ENCODE results near the gene HMCN2.

Gene HMCN2

DNA sequence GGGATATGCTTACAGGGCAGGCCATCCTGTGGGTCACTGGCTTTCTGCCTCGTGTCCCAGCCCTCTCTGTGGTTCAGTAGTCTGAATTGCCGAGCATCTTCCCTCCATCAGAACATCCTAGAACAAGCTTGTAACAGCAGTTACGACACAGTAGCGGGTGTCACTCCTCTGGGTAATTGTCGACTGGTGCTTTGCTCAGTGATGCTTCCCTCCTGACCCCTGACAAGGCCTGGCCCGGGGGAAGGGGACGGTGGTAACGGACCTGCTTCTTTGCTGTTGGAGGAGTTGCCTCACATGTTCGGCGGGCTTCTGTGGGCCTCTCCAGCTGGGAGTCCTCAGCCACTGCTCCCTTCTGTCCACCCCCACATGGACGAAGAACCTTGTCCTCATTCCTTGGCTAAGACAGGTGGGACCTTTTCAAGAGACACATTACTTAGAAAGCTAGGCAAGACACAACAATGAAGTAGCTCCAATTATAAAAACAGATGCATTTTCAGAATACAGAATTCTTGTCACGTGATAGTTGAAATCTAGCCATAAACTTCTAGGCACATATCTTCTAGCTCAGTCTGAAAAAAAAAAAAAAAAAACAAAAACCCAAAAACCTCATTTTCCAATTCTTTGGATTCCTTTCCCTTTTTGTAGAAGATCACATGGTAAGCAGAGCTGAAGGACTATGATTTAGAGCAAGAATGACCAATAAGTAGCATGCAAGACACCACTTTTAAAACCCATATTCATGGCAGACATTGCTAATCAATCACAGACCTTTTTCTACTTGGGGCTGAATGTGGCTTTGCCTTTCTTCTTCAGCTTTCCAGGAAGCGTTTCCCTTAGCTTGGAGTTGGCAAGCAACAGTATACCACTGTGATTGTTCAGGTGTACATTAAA is 25.0 kb downstream of the HMCN2 start:
- DNase-seq (ENCODE audit: low spot score): no peak

DNA sequence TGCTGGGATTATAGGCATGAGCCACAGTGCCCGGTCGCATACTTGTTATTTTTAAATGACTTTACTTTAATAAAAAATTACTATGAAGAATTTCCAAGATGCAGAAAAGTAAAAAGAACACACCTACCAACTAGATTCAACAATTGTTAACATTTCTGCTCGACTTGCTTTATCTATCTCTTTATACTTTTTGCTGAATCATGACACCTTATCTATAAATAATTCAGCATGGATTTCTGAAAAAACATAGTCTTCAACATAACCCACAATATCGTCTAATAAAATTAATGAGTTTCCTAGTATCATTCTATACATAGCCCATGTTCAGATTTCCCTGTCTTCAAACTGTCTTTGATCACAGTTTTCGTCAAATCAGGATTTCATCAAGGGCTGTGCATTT is 25.9 kb downstream of the HMCN2 start:
- no peak for DNase-seq (ENCODE audit: low spot score)

- no peak for DNase-seq (ENCODE audit: low spot score)
Measured at GRCh38 chr9:130292106-130292505, 26.5 kb downstream of the HMCN2 start.

- DNase-seq (ENCODE audit: low spot score): no peak
Measured at GRCh38 chr9:130294664-130295063, 29.1 kb downstream of the HMCN2 start.

GRCh38 chr9:130295431-130295830 is 29.9 kb downstream of the HMCN2 start:
- DNase-seq (ENCODE audit: low spot score): no peak

GRCh38 chr9:130295945-130296782 is 30.6 kb downstream of the HMCN2 start:
- no peak for DNase-seq (ENCODE audit: low spot score)

DNA sequence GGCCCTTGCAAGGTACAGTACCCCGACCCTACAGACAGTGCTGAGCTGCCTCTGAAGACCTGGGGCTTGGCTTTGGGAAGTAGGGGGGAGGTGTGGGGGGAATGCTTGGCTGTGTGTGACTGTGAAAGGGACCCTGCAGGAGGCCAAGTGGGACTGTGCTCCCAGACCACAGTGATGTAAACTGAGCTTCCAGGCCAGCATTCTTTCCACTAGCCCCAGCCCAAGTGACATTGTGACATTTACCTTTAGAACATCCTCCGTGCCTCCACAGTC is 31.2 kb downstream of the HMCN2 start:
- DNase-seq (ENCODE audit: low spot score): no peak

DNA sequence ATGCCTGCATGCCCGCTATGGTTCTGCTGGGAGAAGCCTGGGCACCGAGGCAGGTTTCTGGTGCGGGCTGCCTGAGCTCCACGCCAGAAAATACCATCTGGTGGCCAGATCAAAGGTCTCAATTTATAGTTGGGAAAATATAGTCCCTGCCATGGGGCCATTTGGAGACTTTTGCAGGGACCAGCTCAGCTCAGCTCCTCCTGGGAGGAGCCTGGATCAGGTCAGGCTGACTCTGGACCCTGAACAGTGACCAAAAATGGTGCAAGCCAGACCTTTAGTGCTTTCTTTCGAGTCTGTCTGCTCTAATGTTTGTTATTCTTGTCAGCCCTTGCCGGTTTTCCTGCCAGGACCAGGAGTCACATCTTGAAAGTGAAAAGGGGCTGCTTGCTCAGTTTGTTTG is 31.8 kb downstream of the HMCN2 start:
- no peak for DNase-seq (ENCODE audit: low spot score)

- DNase-seq (ENCODE audit: low spot score): no peak
Measured at GRCh38 chr9:130298662-130299279, 33.2 kb downstream of the HMCN2 start.

GRCh38 chr9:130299785-130300615 is 34.4 kb downstream of the HMCN2 start:
- no peak for DNase-seq (ENCODE audit: low spot score)

GRCh38 chr9:130300739-130301138 is 35.2 kb downstream of the HMCN2 start:
- DNase-seq (ENCODE audit: low spot score): no peak

DNA sequence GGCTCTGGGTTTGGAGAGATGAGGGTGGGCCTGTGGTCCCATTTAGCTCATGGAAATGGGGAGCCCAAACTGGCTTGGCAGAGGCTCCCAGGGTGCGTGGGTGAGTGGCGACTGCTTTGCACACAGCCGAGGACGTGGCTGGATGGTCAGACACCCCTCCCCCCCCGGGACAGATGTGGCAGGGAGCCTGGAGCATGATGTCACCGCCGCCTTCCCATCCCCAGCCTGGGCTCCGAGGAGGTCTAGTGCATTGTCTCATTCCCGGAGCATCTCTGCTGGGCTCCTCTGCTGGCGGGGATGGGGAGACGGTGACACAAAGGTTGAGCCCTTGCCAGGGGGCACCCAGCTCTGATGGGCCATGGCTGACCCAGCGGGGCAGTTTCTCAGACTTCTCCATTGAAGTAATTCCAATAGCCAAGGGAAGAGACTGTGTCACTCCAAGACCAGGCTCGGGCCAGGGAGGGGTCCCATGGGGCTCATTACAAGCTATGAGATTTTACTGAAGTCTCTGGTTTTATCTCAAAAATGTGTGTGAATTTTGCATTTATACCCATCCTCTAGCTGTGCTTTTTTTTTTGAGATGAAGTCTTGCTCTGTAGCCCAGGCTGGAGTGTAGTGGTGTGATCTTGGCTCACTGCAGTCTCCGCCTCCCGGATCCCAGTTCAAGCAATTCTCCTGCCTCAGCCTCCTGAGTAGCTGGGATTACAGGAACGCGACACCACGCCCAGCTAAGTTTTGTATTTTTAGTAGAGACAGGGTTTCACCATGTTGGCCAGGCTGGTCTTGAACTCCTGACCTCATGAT is 36.1 kb downstream of the HMCN2 start:
- DNase-seq (ENCODE audit: low spot score): no peak

- no peak for DNase-seq (ENCODE audit: low spot score)
Measured at GRCh38 chr9:130302785-130303612, 37.4 kb downstream of the HMCN2 start.

DNA sequence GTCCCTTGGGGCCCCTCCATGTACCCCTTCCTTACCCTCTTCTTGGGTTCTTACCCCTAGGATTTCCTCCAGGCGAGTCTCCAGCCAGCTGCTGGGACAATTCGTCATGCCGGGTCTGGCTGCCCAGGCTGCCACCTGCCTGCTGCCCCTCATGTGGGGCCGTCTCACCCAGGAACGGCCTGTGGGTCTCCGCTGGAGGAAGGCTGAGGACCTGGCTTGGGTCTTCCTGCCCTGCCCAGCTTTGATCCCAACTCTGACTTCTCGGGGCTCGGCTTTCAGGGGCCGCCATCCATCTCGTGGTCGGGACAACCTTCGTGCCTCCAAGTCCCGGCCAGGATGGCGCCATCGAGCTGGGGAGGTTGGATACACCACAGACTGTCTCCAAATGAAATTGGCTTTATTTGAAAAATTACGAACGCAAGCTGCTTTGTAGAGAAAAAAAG is 38.1 kb downstream of the HMCN2 start:
- no peak for DNase-seq (ENCODE audit: low spot score)

GRCh38 chr9:130304116-130304515 is 38.6 kb downstream of the HMCN2 start:
- DNase-seq (ENCODE audit: low spot score): no peak

GRCh38 chr9:130304643-130305042 is 39.1 kb downstream of the HMCN2 start:
- no peak for DNase-seq (ENCODE audit: low spot score)

DNA sequence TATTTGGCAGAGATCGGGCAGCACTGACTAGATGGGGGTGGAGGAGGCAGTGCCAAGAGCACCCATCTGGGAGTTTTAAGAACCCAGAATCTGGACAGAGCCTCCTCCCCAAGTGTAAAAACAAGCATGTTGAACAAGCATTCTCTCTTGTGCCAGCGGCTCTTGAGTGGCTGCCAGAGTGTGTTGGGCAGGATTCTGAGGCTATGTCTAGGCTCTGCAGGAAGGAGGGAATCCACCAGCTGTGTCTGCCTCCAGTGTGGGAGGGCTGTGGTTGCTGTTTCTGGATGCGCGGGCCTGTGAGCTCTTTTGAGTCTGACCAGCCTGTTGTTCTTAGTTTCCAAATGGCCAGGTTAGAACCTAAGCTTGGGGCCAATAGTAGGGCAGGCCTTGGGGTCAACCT is 39.8 kb downstream of the HMCN2 start:
- DNase-seq (ENCODE audit: low spot score): no peak

DNA sequence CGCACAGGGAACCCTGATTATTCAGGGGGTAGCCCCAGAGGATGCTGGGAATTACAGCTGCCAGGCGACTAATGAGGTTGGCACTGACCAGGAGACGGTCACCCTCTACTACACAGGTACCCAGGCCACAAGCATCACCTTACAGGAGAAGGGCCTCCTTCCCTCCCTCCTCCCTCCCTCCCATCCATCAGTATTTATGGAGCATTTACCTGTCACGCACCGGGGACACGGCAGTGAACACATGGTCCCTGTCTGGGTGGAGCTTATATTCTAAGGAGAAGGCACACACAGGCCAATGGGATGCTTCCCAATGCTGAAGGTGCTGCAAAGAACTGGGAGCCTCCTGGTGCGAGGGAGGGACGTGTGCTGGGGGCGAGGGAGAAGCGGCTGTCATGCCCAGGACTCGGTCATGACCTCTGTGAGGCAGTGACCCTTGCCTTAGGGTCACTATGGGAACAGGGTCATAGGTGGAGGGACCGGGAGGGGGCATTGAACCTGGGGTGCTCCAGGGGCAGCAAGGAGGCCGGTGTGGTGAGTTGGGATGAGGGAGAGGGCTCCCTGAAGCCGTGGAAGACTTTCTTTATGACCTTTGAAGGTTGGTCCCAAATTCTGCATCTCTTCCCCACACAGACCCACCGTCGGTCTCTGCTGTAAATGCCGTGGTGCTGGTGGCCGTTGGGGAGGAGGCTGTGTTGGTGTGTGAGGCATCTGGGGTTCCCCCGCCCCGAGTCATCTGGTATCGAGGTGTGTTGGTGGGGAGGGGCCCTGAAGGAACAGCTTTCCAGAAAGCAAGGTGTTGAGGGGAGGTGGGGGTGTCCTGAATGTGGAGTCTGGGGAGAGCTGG is 41.5 kb downstream of the HMCN2 start:
- no peak for DNase-seq (ENCODE audit: low spot score)

DNA sequence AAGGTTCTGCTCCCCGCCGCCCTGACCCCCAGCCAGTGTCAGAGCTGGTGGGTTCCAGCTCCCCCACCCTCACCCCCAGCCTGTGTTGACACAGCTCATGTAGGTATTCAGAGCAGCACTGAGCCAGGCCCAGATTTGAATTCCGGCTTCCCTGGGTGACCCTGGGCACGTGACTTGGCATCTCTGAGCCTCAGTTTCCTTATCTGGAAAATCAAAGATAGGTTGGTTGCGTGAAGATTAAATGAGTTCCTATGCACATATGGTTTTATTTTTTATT is 42.0 kb downstream of the HMCN2 start:
- DNase-seq (ENCODE audit: low spot score): no peak
